ENCODE measurements around the gene PERM1.

Gene PERM1

GRCh38 chr1:932776-933602, 48.9 kb downstream of the PERM1 start:
- DNase-seq, result no peak
- in situ Hi-C loops (cut with HindIII; ENCODE audit: low pct_ligation_motif_present, low sequenced_read_pairs), result no loop called here
- H3K27ac ChIP-seq, result no peak overlapping the region
- TF ChIP-seq CTCF (IDR thresholded peaks at IDR 0.05; ENCODE audit: low read depth, low read length, missing control alignments), result no peak
- H3K4me3 ChIP-seq (ENCODE audit: low read depth, low read length), result no peak overlapping the region
- H3K27me3 ChIP-seq (replicated peaks), result peaks cover 39% of the 10 kb centered on the region
- H3K36me3 ChIP-seq (replicated peaks), result no peaks in the 10 kb centered on the region

- no peak overlapping the region for H3K4me3 ChIP-seq (ENCODE audit: low read depth, low read length)
- H3K27ac ChIP-seq, result no peak overlapping the region
- DNase-seq, result no peak
- no peaks in the 10 kb centered on the region for H3K36me3 ChIP-seq (replicated peaks)
- in situ Hi-C loops (cut with HindIII; ENCODE audit: low pct_ligation_motif_present, low sequenced_read_pairs), result no loop called here
- no peak for TF ChIP-seq CTCF (IDR thresholded peaks at IDR 0.05; ENCODE audit: low read depth, low read length, missing control alignments)
- peaks cover 42% of the 10 kb centered on the region for H3K27me3 ChIP-seq (replicated peaks)
Measured at GRCh38 chr1:932173-932510, 49.8 kb downstream of the PERM1 start.

- H3K36me3 ChIP-seq (replicated peaks), result no peaks in the 10 kb centered on the region
- peaks cover 47% of the 10 kb centered on the region for H3K27me3 ChIP-seq (replicated peaks)
- in situ Hi-C loops (cut with HindIII; ENCODE audit: low pct_ligation_motif_present, low sequenced_read_pairs), result no loop called here
- TF ChIP-seq CTCF (IDR thresholded peaks at IDR 0.05; ENCODE audit: low read depth, low read length, missing control alignments), result peak; percentile 20
- H3K27ac ChIP-seq, result no peak overlapping the region
- no peak for DNase-seq
- H3K4me3 ChIP-seq (ENCODE audit: low read depth, low read length), result no peak overlapping the region
Measured at GRCh38 chr1:931380-932172, 50.3 kb downstream of the PERM1 start.

- TF ChIP-seq CTCF (IDR thresholded peaks at IDR 0.05; ENCODE audit: low read depth, low read length, missing control alignments), result no peak
- Histone ChIP-seq H3K27ac (no peak overlapping the region), H3K36me3 (replicated peaks) (no peaks in the 10 kb centered on the region), H3K27me3 (replicated peaks) (peaks cover 49% of the 10 kb centered on the region), H3K4me3 (ENCODE audit: low read depth, low read length) (no peak overlapping the region)
- in situ Hi-C loops (cut with HindIII; ENCODE audit: low pct_ligation_motif_present, low sequenced_read_pairs), result no loop called here
- no peak for DNase-seq
Measured at GRCh38 chr1:930633-931138, 51.2 kb downstream of the PERM1 start.

- no peak overlapping the region for H3K4me3 ChIP-seq (ENCODE audit: low read depth, low read length)
- in situ Hi-C loops (cut with HindIII; ENCODE audit: low pct_ligation_motif_present, low sequenced_read_pairs), result no loop called here
- no peaks in the 10 kb centered on the region for H3K36me3 ChIP-seq (replicated peaks)
- H3K27me3 ChIP-seq (replicated peaks), result peaks cover 47% of the 10 kb centered on the region
- no peak for DNase-seq
- no peak overlapping the region for H3K27ac ChIP-seq
- TF ChIP-seq CTCF (IDR thresholded peaks at IDR 0.05; ENCODE audit: low read depth, low read length, missing control alignments), result no peak
Measured at GRCh38 chr1:929712-930632, 51.9 kb downstream of the PERM1 start.
